ENCODE measurements around the gene ZNF101.

Gene ZNF101

DNA sequence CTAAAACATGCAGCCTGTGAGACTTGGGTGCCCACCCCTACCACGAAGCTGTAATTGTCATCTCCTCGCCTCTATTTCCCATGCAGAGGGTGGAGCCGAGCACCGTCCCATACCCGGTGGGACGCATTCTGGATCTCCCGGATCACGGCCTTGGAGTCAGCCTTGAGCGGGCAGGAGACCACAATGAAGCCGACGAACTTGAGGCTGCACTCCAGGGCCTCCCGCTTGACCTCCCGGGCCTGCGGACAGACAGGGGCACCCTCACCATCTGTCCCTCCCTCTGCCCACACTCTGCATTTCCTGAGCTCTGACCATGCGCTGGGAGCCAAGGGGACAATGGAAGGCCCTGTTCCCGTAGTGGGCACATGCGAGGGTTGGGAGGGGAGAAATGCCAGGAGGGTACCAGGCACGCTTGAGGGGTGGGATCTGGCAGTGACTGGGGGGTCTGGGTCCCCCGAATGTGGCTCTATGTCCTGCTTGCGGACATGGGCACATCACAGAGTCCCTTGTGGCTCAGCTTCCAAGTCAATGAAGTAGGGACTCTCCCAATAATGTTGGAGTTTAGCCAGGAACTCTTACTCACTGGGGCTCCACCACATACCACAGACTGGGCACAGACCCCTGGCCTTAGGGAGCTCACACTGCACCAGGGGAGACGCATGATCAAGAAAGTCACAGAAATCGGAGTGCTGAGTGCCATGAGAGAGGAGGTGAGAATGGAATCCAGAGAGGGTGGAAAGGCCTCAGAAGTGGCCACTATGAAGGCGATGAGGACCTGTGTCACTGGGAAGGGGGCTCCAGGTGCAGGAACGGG, 15.9 kb upstream of the ZNF101 start:
- H2BK120ac ChIP-seq (ENCODE audit: insufficient read depth, low read length, poor library complexity): no peak overlapping the region
- H2AFZ ChIP-seq (ENCODE audit: insufficient read depth, low read length, poor library complexity): no peak overlapping the region
- H3K4me1 ChIP-seq (ENCODE audit: control insufficient read depth in 1 of 2, insufficient read depth in 2 of 2, low read length in 2 of 2): no peaks in the 10 kb centered on the region
- no peak overlapping the region for H3K27ac ChIP-seq (ENCODE audit: low read depth, low read length)
- H3K4me2 ChIP-seq (ENCODE audit: low read length): no peak overlapping the region
- no peak overlapping the region for H4K91ac ChIP-seq (ENCODE audit: low read depth, low read length)
- peaks cover 87 to 89% of the 10 kb centered on the region in 2 experiments for H3K36me3 ChIP-seq (ENCODE audit: control insufficient read depth in 1 of 2, insufficient read depth in 2 of 2, low read length in 2 of 2)
- no peak overlapping the region for H4K12ac ChIP-seq (ENCODE audit: low read depth, low read length)
- no peaks in the 10 kb centered on the region for H3K79me2 ChIP-seq (ENCODE audit: control insufficient read depth, insufficient read depth, low read length, poor library complexity)
- no peak overlapping the region for H2BK12ac ChIP-seq (ENCODE audit: low read length)
- H3K9ac ChIP-seq (ENCODE audit: low read length): no peak overlapping the region
- H3K4me3 ChIP-seq (ENCODE audit: low read depth, low read length): no peak overlapping the region
- no peak overlapping the region for H2AK5ac ChIP-seq (ENCODE audit: low read length)
- peaks cover 6% of the 10 kb centered on the region for H3K9me3 ChIP-seq (ENCODE audit: insufficient read depth, low read depth, low read length)
- WGBS (ENCODE audit: extremely low coverage, insufficient coverage, insufficient read length): no CpG with 5 or more reads among the region's 24 CpGs
- no peak overlapping the region for H3K4ac ChIP-seq (ENCODE audit: low read depth, low read length)
- no peak overlapping the region for H4K8ac ChIP-seq (ENCODE audit: low read depth, low read length)
- no peaks in the 10 kb centered on the region for H3K79me1 ChIP-seq (ENCODE audit: low read length)
- H2BK5ac ChIP-seq (ENCODE audit: low read depth, low read length, poor library complexity): no peak overlapping the region
- H3K14ac ChIP-seq (ENCODE audit: low read length): no peak overlapping the region
- H3K23ac ChIP-seq (ENCODE audit: low read length): no peak overlapping the region
- no peak for DNase-seq
- H3K27me3 ChIP-seq (ENCODE audit: insufficient read depth, low read length): no peaks in the 10 kb centered on the region
- H3K18ac ChIP-seq (ENCODE audit: low read length): no peak overlapping the region

DNA sequence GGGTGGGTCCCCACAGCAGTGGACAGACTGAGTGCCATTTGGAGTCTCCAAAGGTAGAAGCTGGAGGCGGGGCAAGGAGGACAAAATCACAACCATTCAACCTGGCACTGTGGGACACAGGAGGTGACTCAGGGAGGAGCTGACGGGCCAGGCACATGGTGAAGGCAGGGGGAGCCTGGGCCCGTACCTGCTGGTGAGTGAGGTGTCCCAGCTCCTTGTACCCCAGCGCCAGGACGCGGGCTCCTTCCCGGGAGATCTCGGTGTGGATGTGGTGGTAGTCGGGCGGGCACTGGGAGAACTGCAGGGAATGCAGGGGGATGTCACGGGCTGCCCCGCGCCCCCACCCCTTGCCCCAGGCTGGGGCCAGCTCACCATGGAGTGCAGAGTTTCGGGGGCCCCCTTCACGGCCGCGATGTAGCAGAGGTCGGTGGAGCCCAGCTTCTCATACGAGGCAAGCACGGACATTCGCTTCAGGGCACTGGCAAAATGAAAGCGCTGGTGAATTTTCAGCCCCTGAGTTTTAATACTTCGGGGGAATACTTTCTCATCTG, 15.0 kb upstream of the ZNF101 start:
- H2BK120ac ChIP-seq (ENCODE audit: insufficient read depth, low read length, poor library complexity): no peak overlapping the region
- no peak overlapping the region for H3K18ac ChIP-seq (ENCODE audit: low read length)
- H3K4me3 ChIP-seq (ENCODE audit: low read depth, low read length): no peak overlapping the region
- no peak overlapping the region for H3K14ac ChIP-seq (ENCODE audit: low read length)
- no CpG with 5 or more reads among the region's 23 CpGs for WGBS (ENCODE audit: extremely low coverage, insufficient coverage, insufficient read length)
- no peak overlapping the region for H4K12ac ChIP-seq (ENCODE audit: low read depth, low read length)
- no peak overlapping the region for H3K9ac ChIP-seq (ENCODE audit: low read length)
- peaks cover 6% of the 10 kb centered on the region for H3K9me3 ChIP-seq (ENCODE audit: insufficient read depth, low read depth, low read length)
- H3K4me2 ChIP-seq (ENCODE audit: low read length): no peak overlapping the region
- peaks cover 95% of the 10 kb centered on the region in 2 experiments for H3K36me3 ChIP-seq (ENCODE audit: control insufficient read depth in 1 of 2, insufficient read depth in 2 of 2, low read length in 2 of 2)
- H4K8ac ChIP-seq (ENCODE audit: low read depth, low read length): no peak overlapping the region
- H2BK12ac ChIP-seq (ENCODE audit: low read length): no peak overlapping the region
- H3K23ac ChIP-seq (ENCODE audit: low read length): no peak overlapping the region
- no peak overlapping the region for H4K91ac ChIP-seq (ENCODE audit: low read depth, low read length)
- H3K4ac ChIP-seq (ENCODE audit: low read depth, low read length): no peak overlapping the region
- DNase-seq: no peak
- H2AK5ac ChIP-seq (ENCODE audit: low read length): no peak overlapping the region
- no peaks in the 10 kb centered on the region for H3K4me1 ChIP-seq (ENCODE audit: control insufficient read depth in 1 of 2, insufficient read depth in 2 of 2, low read length in 2 of 2)
- no peaks in the 10 kb centered on the region for H3K79me1 ChIP-seq (ENCODE audit: low read length)
- no peak overlapping the region for H2AFZ ChIP-seq (ENCODE audit: insufficient read depth, low read length, poor library complexity)
- no peak overlapping the region for H2BK5ac ChIP-seq (ENCODE audit: low read depth, low read length, poor library complexity)
- H3K79me2 ChIP-seq (ENCODE audit: control insufficient read depth, insufficient read depth, low read length, poor library complexity): no peaks in the 10 kb centered on the region
- no peak overlapping the region for H3K27ac ChIP-seq (ENCODE audit: low read depth, low read length)
- no peaks in the 10 kb centered on the region for H3K27me3 ChIP-seq (ENCODE audit: insufficient read depth, low read length)

DNA sequence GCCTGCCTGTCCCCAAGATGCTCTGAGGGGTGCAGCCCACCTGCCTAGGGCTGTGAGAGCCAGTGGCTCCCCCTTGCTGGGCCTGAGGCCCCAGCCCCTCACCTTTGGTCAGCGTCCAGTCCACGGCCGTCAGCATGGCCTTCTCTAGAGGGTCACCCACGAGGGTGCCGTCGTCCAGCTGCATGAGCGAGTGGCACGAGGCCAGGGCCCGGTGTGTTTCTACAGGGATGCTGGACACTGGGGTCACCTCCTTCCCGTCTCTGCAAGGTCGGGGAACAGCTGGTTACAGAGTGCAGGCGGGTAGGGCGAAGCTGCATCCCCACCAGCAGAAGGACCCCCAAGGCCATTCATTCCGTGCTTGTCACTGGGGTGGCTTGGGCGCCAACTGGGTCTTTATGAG, 14.2 kb upstream of the ZNF101 start:
- H2AK5ac ChIP-seq (ENCODE audit: low read length): no peak overlapping the region
- no peak overlapping the region for H2BK120ac ChIP-seq (ENCODE audit: insufficient read depth, low read length, poor library complexity)
- H4K12ac ChIP-seq (ENCODE audit: low read depth, low read length): no peak overlapping the region
- no peak overlapping the region for H3K4me2 ChIP-seq (ENCODE audit: low read length)
- no CpG with 5 or more reads among the region's 15 CpGs for WGBS (ENCODE audit: extremely low coverage, insufficient coverage, insufficient read length)
- H2BK12ac ChIP-seq (ENCODE audit: low read length): no peak overlapping the region
- no peak overlapping the region for H3K23ac ChIP-seq (ENCODE audit: low read length)
- no peak overlapping the region for H3K4ac ChIP-seq (ENCODE audit: low read depth, low read length)
- H4K91ac ChIP-seq (ENCODE audit: low read depth, low read length): no peak overlapping the region
- H3K79me2 ChIP-seq (ENCODE audit: control insufficient read depth, insufficient read depth, low read length, poor library complexity): no peaks in the 10 kb centered on the region
- H3K27ac ChIP-seq (ENCODE audit: low read depth, low read length): no peak overlapping the region
- no peaks in the 10 kb centered on the region for H3K4me1 ChIP-seq (ENCODE audit: control insufficient read depth in 1 of 2, insufficient read depth in 2 of 2, low read length in 2 of 2)
- DNase-seq: no peak
- no peak overlapping the region for H3K4me3 ChIP-seq (ENCODE audit: low read depth, low read length)
- no peak overlapping the region for H3K9ac ChIP-seq (ENCODE audit: low read length)
- H3K79me1 ChIP-seq (ENCODE audit: low read length): no peaks in the 10 kb centered on the region
- H2AFZ ChIP-seq (ENCODE audit: insufficient read depth, low read length, poor library complexity): no peak overlapping the region
- H4K8ac ChIP-seq (ENCODE audit: low read depth, low read length): no peak overlapping the region
- peaks cover 95 to 96% of the 10 kb centered on the region in 2 experiments for H3K36me3 ChIP-seq (ENCODE audit: control insufficient read depth in 1 of 2, insufficient read depth in 2 of 2, low read length in 2 of 2)
- no peak overlapping the region for H2BK5ac ChIP-seq (ENCODE audit: low read depth, low read length, poor library complexity)
- no peak overlapping the region for H3K18ac ChIP-seq (ENCODE audit: low read length)
- H3K14ac ChIP-seq (ENCODE audit: low read length): no peak overlapping the region
- H3K9me3 ChIP-seq (ENCODE audit: insufficient read depth, low read depth, low read length): peaks cover 4% of the 10 kb centered on the region
- no peaks in the 10 kb centered on the region for H3K27me3 ChIP-seq (ENCODE audit: insufficient read depth, low read length)

DNA sequence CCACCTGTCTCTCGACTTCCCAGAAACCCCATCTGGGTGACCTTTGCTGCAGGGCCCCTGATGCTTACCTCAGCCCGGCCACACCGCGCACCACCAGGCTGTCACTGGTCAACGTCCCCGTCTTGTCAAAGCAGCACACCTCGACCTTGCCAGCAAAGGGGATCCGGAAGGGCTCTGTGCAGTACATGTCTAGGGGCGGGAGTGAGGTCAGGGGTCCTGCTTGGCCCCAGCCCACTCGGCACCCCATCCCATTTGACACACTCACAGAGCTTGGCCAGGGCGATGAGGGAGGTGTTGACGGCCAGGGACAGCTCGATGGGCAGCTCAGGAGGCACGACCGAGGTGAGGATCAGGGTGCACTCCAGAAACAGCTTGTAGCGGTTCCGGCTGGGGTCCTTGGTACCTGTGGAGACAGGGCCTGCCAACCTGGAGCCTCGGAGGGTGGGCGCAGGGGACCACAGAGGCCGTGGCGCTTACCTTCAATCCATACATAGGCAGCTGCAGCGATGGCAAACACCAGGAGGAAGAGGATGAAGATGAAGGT, 13.5 kb upstream of the ZNF101 start:
- no peak overlapping the region for H4K91ac ChIP-seq (ENCODE audit: low read depth, low read length)
- no peak overlapping the region for H4K8ac ChIP-seq (ENCODE audit: low read depth, low read length)
- DNase-seq: no peak
- no peak overlapping the region for H3K4me3 ChIP-seq (ENCODE audit: low read depth, low read length)
- H3K23ac ChIP-seq (ENCODE audit: low read length): no peak overlapping the region
- H3K4ac ChIP-seq (ENCODE audit: low read depth, low read length): no peak overlapping the region
- H3K9ac ChIP-seq (ENCODE audit: low read length): no peak overlapping the region
- H2BK12ac ChIP-seq (ENCODE audit: low read length): no peak overlapping the region
- no CpG with 5 or more reads among the region's 22 CpGs for WGBS (ENCODE audit: extremely low coverage, insufficient coverage, insufficient read length)
- no peak overlapping the region for H3K18ac ChIP-seq (ENCODE audit: low read length)
- no peak overlapping the region for H2AFZ ChIP-seq (ENCODE audit: insufficient read depth, low read length, poor library complexity)
- no peak overlapping the region for H3K4me2 ChIP-seq (ENCODE audit: low read length)
- no peak overlapping the region for H4K12ac ChIP-seq (ENCODE audit: low read depth, low read length)
- no peaks in the 10 kb centered on the region for H3K4me1 ChIP-seq (ENCODE audit: control insufficient read depth in 1 of 2, insufficient read depth in 2 of 2, low read length in 2 of 2)
- no peak overlapping the region for H3K14ac ChIP-seq (ENCODE audit: low read length)
- peaks cover 94 to 95% of the 10 kb centered on the region in 2 experiments for H3K36me3 ChIP-seq (ENCODE audit: control insufficient read depth in 1 of 2, insufficient read depth in 2 of 2, low read length in 2 of 2)
- H3K27ac ChIP-seq (ENCODE audit: low read depth, low read length): no peak overlapping the region
- no peaks in the 10 kb centered on the region for H3K79me2 ChIP-seq (ENCODE audit: control insufficient read depth, insufficient read depth, low read length, poor library complexity)
- H3K9me3 ChIP-seq (ENCODE audit: insufficient read depth, low read depth, low read length): peaks cover 2% of the 10 kb centered on the region
- no peaks in the 10 kb centered on the region for H3K27me3 ChIP-seq (ENCODE audit: insufficient read depth, low read length)
- H3K79me1 ChIP-seq (ENCODE audit: low read length): no peaks in the 10 kb centered on the region
- H2BK120ac ChIP-seq (ENCODE audit: insufficient read depth, low read length, poor library complexity): no peak overlapping the region
- H2BK5ac ChIP-seq (ENCODE audit: low read depth, low read length, poor library complexity): no peak overlapping the region
- no peak overlapping the region for H2AK5ac ChIP-seq (ENCODE audit: low read length)
